ENCODE data around the gene PPP1R13B.

Gene PPP1R13B

GRCh38 chr14:103685276-103686211, 161.8 kb downstream of the PPP1R13B start:
- no peak for DNase-seq (ENCODE audit: low spot score)

- no peak for DNase-seq (ENCODE audit: low spot score)
Observed at GRCh38 chr14:103684871-103685270, 162.5 kb downstream of the PPP1R13B start.

- DNase-seq (ENCODE audit: low spot score), result no peak
Observed at GRCh38 chr14:103684471-103684870, 162.9 kb downstream of the PPP1R13B start.
